GM12864 (cell line): Measurements from ENCODE around the gene ROBO2.

Source experiments
- DNase-seq: peaks from one replicate; pipeline ENCODE4 v3.0.0-alpha.2; 2011; ENCODE audit warnings: low read depth
- H3K4me3 ChIP-seq: 2 replicates; pipeline ENCODE4 v1.5.1; 2011; ENCODE audit warnings: mild to moderate bottlenecking, low read depth, low read length, control low read depth
- CTCF ChIP-seq: IDR thresholded peaks from 2 replicates; pipeline ENCODE4 v1.5.1; 2011; ENCODE audit warnings: low read depth, mild to moderate bottlenecking, moderate library complexity, low read length, control low read depth, inconsistent platforms; ENCODE audit errors: missing control alignments

ROBO2 gene

DNA sequence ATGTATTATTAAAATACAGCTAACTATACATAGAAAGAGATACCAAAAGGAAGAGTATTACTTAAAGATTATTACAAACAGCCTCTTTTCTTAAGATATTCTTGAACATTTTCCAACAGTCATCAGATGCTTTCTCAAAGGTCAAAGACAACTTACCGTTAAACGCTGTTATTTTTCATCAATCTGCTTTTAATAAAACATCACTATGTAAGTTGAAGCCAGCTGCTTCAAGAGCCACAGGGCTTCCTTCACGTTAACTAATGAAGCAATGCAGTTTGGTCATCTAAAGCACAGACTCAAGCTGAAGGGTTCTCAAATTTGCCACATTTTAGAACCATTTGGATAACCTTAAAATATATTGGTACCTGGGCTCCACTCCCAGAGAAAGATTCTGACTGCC is 578.8 kb downstream of the ROBO2 start:
- no peak for DNase-seq
- H3K4me3 ChIP-seq = no peak overlapping the region
- no peak for TF ChIP-seq CTCF

DNA sequence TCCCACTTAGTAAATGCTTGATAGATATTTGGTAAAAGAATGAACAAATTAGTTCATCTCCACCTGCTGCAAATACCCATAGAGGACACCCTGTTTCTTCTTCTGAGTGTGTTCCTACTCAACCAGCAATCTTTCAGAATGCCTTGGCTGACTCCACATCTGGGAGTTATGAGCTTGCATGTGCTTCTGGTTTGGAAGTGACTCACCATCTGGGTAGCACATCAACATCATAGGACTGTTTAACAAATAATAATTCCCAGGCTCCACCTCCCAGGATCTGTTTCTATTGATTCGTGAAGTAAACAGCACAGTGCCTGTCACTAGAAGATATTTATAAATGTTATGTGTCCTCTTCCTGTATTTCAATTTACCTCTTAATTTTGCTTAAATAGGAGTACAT is 580.1 kb downstream of the ROBO2 start:
- TF ChIP-seq CTCF = no peak
- no peak for DNase-seq

DNA sequence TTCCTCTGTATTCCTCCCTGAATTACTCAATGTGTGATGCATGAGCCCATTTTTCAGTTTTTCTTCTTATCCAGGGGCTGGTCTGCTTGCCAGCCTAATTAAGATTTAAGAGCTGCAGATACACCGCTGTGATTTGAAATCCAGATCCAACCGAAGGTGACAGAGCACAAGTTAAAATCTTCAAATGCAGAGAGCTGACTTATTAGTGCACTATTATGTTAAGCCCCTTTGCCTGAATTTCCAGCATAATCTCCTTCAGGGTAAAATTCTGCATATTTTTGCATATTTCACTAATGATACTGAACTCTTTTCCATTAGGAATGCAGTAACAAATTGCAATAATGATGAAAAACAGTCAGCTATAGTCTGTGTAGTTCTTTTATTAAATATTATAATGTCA is 583.6 kb downstream of the ROBO2 start:
- DNase-seq = no peak
- TF ChIP-seq CTCF = no peak

More for the DNA sequence above, 580.1 kb downstream of the ROBO2 start:
- no peak overlapping the region for H3K4me3 ChIP-seq

DNA sequence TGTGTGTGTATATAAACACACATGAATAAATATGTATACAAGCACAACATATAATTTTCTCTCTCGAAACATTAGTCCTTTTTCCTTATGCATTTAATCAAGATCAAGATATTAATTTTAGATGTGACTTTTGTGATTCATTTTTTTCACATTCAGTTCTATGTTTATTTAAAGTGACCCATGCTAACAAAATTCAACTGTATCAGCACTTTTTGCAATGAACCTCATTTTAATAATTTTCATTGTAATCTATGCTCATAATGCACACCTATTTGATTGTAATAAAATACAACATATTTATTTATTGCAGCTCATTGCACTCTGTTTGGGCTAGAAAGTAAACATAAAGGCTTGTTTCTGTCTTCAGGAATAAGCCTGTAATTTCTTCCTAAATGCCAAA is 586.3 kb downstream of the ROBO2 start:
- H3K4me3 ChIP-seq = no peak overlapping the region
- TF ChIP-seq CTCF = no peak
- no peak for DNase-seq

More for the DNA sequence above, 583.6 kb downstream of the ROBO2 start:
- H3K4me3 ChIP-seq = no peak overlapping the region

DNA sequence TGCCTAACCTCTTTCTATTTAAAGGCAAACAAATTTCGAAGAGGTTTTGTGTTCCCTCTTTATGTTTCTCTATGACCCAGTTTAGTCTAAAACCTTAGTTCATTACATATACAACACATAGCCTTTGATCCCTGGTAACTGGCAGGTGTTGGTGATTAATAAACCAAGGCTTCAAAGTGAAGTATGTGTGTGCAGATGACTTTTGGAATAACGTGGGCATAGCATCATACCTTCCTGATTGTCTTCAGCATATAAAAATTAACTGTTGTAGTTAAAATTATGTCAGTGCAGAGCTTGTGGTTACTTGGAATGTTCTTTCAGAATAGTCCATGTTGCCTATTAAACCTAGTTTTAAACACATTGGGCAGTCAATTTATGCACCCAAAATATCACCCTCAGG is 608.3 kb downstream of the ROBO2 start:
- H3K4me3 ChIP-seq = no peak overlapping the region
- no peak for TF ChIP-seq CTCF
- DNase-seq = no peak

GRCh38 chr3:77648664-77649063 is 608.8 kb downstream of the ROBO2 start:
- TF ChIP-seq CTCF = no peak

GRCh38 chr3:77652624-77653023 is 612.7 kb downstream of the ROBO2 start:
- no peak for DNase-seq
- no peak for TF ChIP-seq CTCF
- no peak overlapping the region for H3K4me3 ChIP-seq

More at GRCh38 chr3:77648664-77649063, 608.8 kb downstream of the ROBO2 start:
- no peak for DNase-seq
- H3K4me3 ChIP-seq = no peak overlapping the region
